A673 (cell line): ENCODE results near the gene CHRND. TPM values are rescaled to one million over a fixed set of nuclear protein-coding genes. Genes with fewer than 3 reads are reported as not detected.

ENCODE experiments used
- BruUV-seq: library from RNA; stranded (reverse); fragments of 400-500 nt; replicated peaks from 2 replicates; lab custom pipeline; 2021; lab: Mats Ljungman, UMichigan
- CTCF ChIA-PET: fragments of 300-600 bp; sonication (Branson Sonifier 250); formaldehyde crosslinking; loops from one replicate; lab custom pipeline; 2022; ENCODE audit warnings: antibody characterized with exemption; lab: Charles Lee
- POLR2A ChIA-PET: fragments of 300-600 bp; sonication (Branson Sonifier 250); formaldehyde crosslinking; loops from one replicate; lab custom pipeline; 2022; ENCODE audit warnings: antibody characterized with exemption; ENCODE audit not compliant: low non-redundant PET; lab: Charles Lee
- DNase-seq: peaks from one replicate; pipeline ENCODE4 v3.0.0-alpha.2; 2015; ENCODE audit warnings: low spot score
- H3K27ac ChIP-seq: fragments of 200-600 bp; sonication (generic); 2 replicates; pipeline ENCODE4 v1.5.1; 2016; ENCODE audit warnings: mixed run types, low read depth, mild to moderate bottlenecking, mixed read lengths, antibody characterized with exemption, low read length; ENCODE audit not compliant: poor library complexity, severe bottlenecking
- H3K27me3 ChIP-seq: fragments of 200-600 bp; sonication (generic); replicated peaks from 2 replicates; pipeline ENCODE4 v1.6.1; 2017; ENCODE audit warnings: mixed run types, low read depth, mild to moderate bottlenecking, mixed read lengths, antibody characterized with exemption, low read length; ENCODE audit not compliant: insufficient read depth, poor library complexity
- H3K36me3 ChIP-seq: fragments of 200-600 bp; sonication (generic); 2 replicates; pipeline ENCODE4 v1.6.1; 2016; ENCODE audit warnings: mixed run types, mild to moderate bottlenecking, mixed read lengths, antibody characterized with exemption, low read length; ENCODE audit not compliant: insufficient read depth, poor library complexity, severe bottlenecking
- H3K4me1 ChIP-seq: fragments of 200-600 bp; sonication (generic); 2 replicates; pipeline ENCODE4 v1.6.1; 2017; ENCODE audit warnings: mixed run types, mild to moderate bottlenecking, mixed read lengths, antibody characterized with exemption, low read length; ENCODE audit not compliant: insufficient read depth, poor library complexity, severe bottlenecking
- H3K4me3 ChIP-seq: fragments of 200-600 bp; sonication (generic); 2 replicates; pipeline ENCODE4 v1.5.1; 2016; ENCODE audit warnings: low read depth, mixed run types, mild to moderate bottlenecking, mixed read lengths, low read length; ENCODE audit not compliant: poor library complexity, severe bottlenecking
- H3K9me3 ChIP-seq: fragments of 200-600 bp; sonication (generic); 2 replicates; pipeline ENCODE4 v1.6.1; 2016; ENCODE audit warnings: mixed run types, low read depth, mild to moderate bottlenecking, mixed read lengths, antibody characterized with exemption, low read length; ENCODE audit not compliant: poor library complexity, severe bottlenecking
- EZH2 ChIP-seq: fragments of 200-600 bp; sonication (generic); IDR thresholded peaks from 2 replicates; pipeline ENCODE4 v1.6.1; 2017; ENCODE audit warnings: borderline replicate concordance, low read depth, mild to moderate bottlenecking, mixed read lengths, antibody characterized with exemption, low read length; ENCODE audit not compliant: poor library complexity, severe bottlenecking
- intact Hi-C: fragments of 100-400 bp; cut with micrococcal nuclease; formaldehyde crosslinking; loops from one replicate; pipeline ENCODE4 v1.10.0; 2022; ENCODE audit not compliant: unreplicated experiment
- total RNA-seq: library from RNA; stranded (reverse); gene quantifications from 2 replicates; pipeline ENCODE4 v1.2.3, GENCODE V29; 2021
- TF ChIP-seq, protein P1 (sequence below): fragments of 300-800, 200-600 bp; sonication (generic); conservative IDR thresholded peaks from 2 replicates; pipeline ENCODE4 v1.5.1; 2017; ENCODE audit warnings: low read depth, mild to moderate bottlenecking, antibody characterized with exemption, low read length, moderate library complexity, mixed read lengths

The CHRND gene
- total RNA-seq, 1 experiment from 2014 or later: not detected

DNA sequence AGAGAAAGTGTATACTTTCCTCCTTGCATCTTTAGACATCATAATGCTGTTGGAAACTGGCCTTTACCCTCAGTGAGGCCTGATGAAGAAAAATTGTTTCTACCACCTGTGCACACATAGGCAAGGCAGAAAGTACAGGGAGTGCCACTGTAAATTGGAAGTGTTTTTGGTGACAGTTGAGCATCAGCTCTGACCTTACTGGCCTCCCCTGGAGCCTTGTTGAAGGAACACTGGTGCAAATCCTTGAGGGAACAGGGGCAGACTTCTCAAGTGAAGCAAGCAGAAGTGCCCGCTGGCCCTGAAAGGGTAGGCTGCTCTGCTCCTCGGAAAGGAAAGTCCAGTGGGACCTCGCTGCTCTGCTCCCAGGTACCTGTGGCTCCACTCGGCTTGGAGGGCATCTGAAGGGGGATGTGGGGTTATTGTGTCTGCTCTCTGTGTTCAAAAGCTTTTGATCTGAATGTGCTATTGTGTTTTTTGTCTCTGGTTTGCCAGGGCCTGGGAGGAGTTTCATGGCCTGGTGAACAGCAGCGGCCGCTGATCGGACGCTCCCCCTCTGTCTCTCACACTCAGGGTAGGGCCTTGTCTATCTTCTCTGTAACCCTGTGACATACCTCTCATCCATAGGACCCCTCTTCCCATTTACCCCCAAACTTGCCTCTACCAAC is 47.9 kb downstream of the CHRND start:
- no peak for TF ChIP-seq EZH2
- TF ChIP-seq, protein P1, sequence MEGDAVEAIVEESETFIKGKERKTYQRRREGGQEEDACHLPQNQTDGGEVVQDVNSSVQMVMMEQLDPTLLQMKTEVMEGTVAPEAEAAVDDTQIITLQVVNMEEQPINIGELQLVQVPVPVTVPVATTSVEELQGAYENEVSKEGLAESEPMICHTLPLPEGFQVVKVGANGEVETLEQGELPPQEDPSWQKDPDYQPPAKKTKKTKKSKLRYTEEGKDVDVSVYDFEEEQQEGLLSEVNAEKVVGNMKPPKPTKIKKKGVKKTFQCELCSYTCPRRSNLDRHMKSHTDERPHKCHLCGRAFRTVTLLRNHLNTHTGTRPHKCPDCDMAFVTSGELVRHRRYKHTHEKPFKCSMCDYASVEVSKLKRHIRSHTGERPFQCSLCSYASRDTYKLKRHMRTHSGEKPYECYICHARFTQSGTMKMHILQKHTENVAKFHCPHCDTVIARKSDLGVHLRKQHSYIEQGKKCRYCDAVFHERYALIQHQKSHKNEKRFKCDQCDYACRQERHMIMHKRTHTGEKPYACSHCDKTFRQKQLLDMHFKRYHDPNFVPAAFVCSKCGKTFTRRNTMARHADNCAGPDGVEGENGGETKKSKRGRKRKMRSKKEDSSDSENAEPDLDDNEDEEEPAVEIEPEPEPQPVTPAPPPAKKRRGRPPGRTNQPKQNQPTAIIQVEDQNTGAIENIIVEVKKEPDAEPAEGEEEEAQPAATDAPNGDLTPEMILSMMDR: no peak
- Histone ChIP-seq H3K27ac (no peak overlapping the region), H3K4me1 (no peaks in the 10 kb centered on the region), H3K36me3 (peaks cover 8% of the 10 kb centered on the region), H3K27me3 (no peaks in the 10 kb centered on the region), H3K9me3 (no peaks in the 10 kb centered on the region), H3K4me3 (no peak overlapping the region)
- CTCF ChIA-PET: no interaction called here
- DNase-seq: no peak
- intact Hi-C loops: no loop called here
- POLR2A ChIA-PET: no interaction called here
- BruUV-seq: no TSS peak

DNA sequence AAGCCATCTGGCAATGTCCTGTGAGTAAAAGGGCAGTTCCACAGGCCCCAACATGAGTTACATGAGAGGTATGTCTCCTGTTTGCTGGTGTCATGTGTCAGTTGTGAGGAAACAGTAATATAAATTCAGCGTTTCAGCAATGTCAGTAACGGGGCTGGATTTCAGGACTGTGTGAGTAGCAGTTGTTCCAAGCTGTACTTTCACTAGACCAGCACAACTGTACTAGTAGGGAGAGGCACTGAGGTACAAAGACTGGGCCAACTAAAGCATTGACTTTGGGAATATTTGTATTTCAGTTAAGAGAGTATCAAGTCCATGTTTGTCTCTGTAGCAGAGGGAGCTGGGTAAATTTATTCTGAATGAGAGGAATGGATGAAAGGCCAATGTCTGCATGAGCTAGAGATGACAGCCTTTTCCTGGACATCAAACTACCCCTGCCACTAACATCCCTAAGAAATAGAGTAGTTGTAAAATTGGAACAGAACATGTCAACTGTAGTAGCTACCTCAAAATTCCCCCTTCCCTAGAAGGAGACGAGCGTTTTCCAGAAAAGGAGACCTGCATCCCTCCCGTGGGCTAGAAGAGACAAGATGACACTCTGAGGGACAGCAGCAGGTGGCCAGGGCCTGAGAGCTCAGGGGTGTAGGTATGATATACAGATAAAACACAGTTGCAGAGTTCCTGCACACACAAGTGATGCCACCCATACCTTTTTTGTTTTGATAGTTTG is 48.9 kb downstream of the CHRND start:
- no TSS peak for BruUV-seq
- no peaks in the 10 kb centered on the region for H3K4me1 ChIP-seq
- no peak for TF ChIP-seq EZH2
- TF ChIP-seq, protein P1: no peak
- no peaks in the 10 kb centered on the region for H3K36me3 ChIP-seq
- no peak overlapping the region for H3K27ac ChIP-seq
- no peaks in the 10 kb centered on the region for H3K27me3 ChIP-seq
- intact Hi-C loops: no loop called here
- no peak overlapping the region for H3K4me3 ChIP-seq
- H3K9me3 ChIP-seq: no peaks in the 10 kb centered on the region
- no peak for DNase-seq
- ChIA-PET CTCF (no interaction called here), POLR2A (no interaction called here)

DNA sequence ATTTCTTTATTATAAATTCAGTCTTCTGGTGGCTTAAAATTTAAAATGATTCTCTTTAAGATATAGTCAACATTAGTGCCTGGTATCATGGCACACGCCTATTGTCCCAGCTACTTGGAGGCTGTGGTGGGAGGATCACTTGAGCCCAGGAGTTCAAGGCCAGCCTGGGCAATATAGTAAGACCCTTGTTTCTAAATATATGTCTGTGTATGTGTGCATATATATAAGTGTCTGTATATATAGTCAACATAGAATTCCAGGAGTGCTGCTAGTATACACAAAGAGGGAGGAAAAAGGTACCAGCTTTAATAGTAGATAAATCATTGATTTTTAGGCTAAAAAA is 49.4 kb downstream of the CHRND start:
- Histone ChIP-seq H3K4me1 (no peaks in the 10 kb centered on the region), H3K27ac (no peak overlapping the region), H3K27me3 (no peaks in the 10 kb centered on the region), H3K9me3 (no peaks in the 10 kb centered on the region), H3K36me3 (no peaks in the 10 kb centered on the region), H3K4me3 (no peak overlapping the region)
- CTCF ChIA-PET: no interaction called here
- TF ChIP-seq, protein P1: no peak
- no peak for TF ChIP-seq EZH2
- intact Hi-C loops: no loop called here
- no peak for DNase-seq
- no TSS peak for BruUV-seq
- POLR2A ChIA-PET: no interaction called here
